IMR-90 (cell line): ENCODE measurements around the gene ST3GAL4. TPM values are rescaled to one million over a fixed set of nuclear protein-coding genes. Genes with fewer than 3 reads are reported as not detected.
A peak's percentile ranks its signal among the peaks of the same experiment; 100 is the strongest.

Experiments used
- ATAC-seq: fragments of 200-7000 bp; cut with Tn5 transposase; 2 replicates; pipeline ENCODE4 v1.9.1; 2020; ENCODE audit warnings: low read depth, mild to moderate bottlenecking, moderate library complexity
- BruUV-seq: library from RNA; stranded (reverse); fragments of 400-500 nt; replicated peaks from 2 replicates; lab custom pipeline; 2021; lab: Mats Ljungman, UMichigan
- CTCF ChIA-PET: fragments of 300-600 bp; formaldehyde crosslinking; extraction: SDS; loops from one replicate; lab custom pipeline; 2021; ENCODE audit warnings: antibody characterized with exemption; lab: Yijun Ruan, JAX
- POLR2A ChIA-PET: fragments of 300-600 bp; sonication (Branson Sonifier 250); formaldehyde crosslinking; loops from one replicate; lab custom pipeline; 2022; ENCODE audit warnings: antibody characterized with exemption; ENCODE audit not compliant: unreplicated experiment; lab: Charles Lee
- DNase-seq: peaks from one replicate; pipeline ENCODE4 v3.0.0; 2013
- H2AFZ ChIP-seq: replicated peaks from 2 replicates; pipeline ENCODE3; 2013; ENCODE audit warnings: low read length, mild to moderate bottlenecking; ENCODE audit not compliant: poor library complexity
- H2AK5ac ChIP-seq: 2 replicates; pipeline ENCODE4 v1.6.1; 2013; ENCODE audit warnings: low read depth, low read length, inconsistent platforms
- H2AK9ac ChIP-seq: replicated peaks from 2 replicates; pipeline ENCODE3; 2013; ENCODE audit warnings: mild to moderate bottlenecking, low read depth, low read length, moderate library complexity; ENCODE audit not compliant: poor library complexity
- H2BK120ac ChIP-seq: 2 replicates; pipeline ENCODE4 v1.6.1; 2013; ENCODE audit warnings: low read depth, low read length, inconsistent platforms
- H2BK15ac ChIP-seq: 3 replicates; pipeline ENCODE4 v1.6.1; 2013; ENCODE audit warnings: low read depth, low read length, inconsistent platforms
- H2BK20ac ChIP-seq: 2 replicates; pipeline ENCODE4 v1.6.1; 2013; ENCODE audit warnings: low read depth, mild to moderate bottlenecking, inconsistent platforms, low read length, moderate library complexity
- H2BK5ac ChIP-seq: 2 replicates; pipeline ENCODE4 v1.6.1; 2013; ENCODE audit warnings: mild to moderate bottlenecking, low read depth, low read length, inconsistent platforms; ENCODE audit not compliant: poor library complexity, severe bottlenecking
- H3K14ac ChIP-seq: replicated peaks from 2 replicates; pipeline ENCODE4 v1.6.1; 2013; ENCODE audit warnings: low read depth, low read length, inconsistent platforms
- H3K18ac ChIP-seq: 2 replicates; pipeline ENCODE4 v1.6.1; 2013; ENCODE audit warnings: low read depth, low read length, control low read depth
- H3K23ac ChIP-seq: 2 replicates; pipeline ENCODE4 v1.6.1; 2013; ENCODE audit warnings: low read depth, low read length, inconsistent platforms
- H3K27ac ChIP-seq: 2 replicates; pipeline ENCODE4 v1.5.1; 2013; ENCODE audit warnings: mild to moderate bottlenecking, control low read depth, low read length; ENCODE audit not compliant: insufficient read depth
- H3K27me3 ChIP-seq: 2 replicates; pipeline ENCODE4 v1.6.1; 2013; ENCODE audit warnings: low read length; ENCODE audit not compliant: control insufficient read depth, insufficient read depth
- H3K36me3 ChIP-seq: 2 replicates; pipeline ENCODE4 v1.6.1; 2013; ENCODE audit warnings: low read length, mixed read lengths; ENCODE audit not compliant: control insufficient read depth, insufficient read depth
- H3K4ac ChIP-seq: 2 replicates; pipeline ENCODE4 v1.6.1; 2013; ENCODE audit warnings: low read depth, low read length, inconsistent platforms
- H3K4me1 ChIP-seq: 2 replicates; pipeline ENCODE4 v1.6.1; 2013; ENCODE audit warnings: low read length, mixed read lengths; ENCODE audit not compliant: control insufficient read depth, insufficient read depth
- H3K4me2 ChIP-seq: 2 replicates; pipeline ENCODE4 v1.6.1; 2013; ENCODE audit warnings: low read depth, mild to moderate bottlenecking, control low read depth, low read length, moderate library complexity
- H3K4me3 ChIP-seq: 2 replicates; pipeline ENCODE4 v1.5.1; 2013; ENCODE audit warnings: low read depth, mild to moderate bottlenecking, control low read depth, low read length, moderate library complexity; ENCODE audit not compliant: insufficient read depth
- H3K56ac ChIP-seq: 2 replicates; pipeline ENCODE4 v1.6.1; 2013; ENCODE audit warnings: low read length, inconsistent platforms; ENCODE audit not compliant: insufficient read depth; ENCODE audit errors: extremely low read depth
- H3K79me1 ChIP-seq, 2 experiments: 2 replicates each; pipeline ENCODE4 v1.6.1; 2013; ENCODE audit warnings: low read length in 2 of 2, inconsistent platforms in 1 of 2, low read depth in 1 of 2
- H3K9ac ChIP-seq: 2 replicates; pipeline ENCODE4 v1.6.1; 2013; ENCODE audit warnings: low read depth, low read length, control low read depth
- H3K9me1 ChIP-seq: 2 replicates; pipeline ENCODE4 v1.6.1; 2013; ENCODE audit warnings: low read length, inconsistent platforms; ENCODE audit not compliant: insufficient read depth
- H3K9me3 ChIP-seq: 2 replicates; pipeline ENCODE4 v1.6.1; 2013; ENCODE audit warnings: low read length; ENCODE audit not compliant: control insufficient read depth, insufficient read depth
- H4K20me1 ChIP-seq: 2 replicates; pipeline ENCODE4 v1.6.1; 2013; ENCODE audit warnings: low read length, inconsistent platforms; ENCODE audit not compliant: insufficient read depth
- H4K5ac ChIP-seq: 2 replicates; pipeline ENCODE4 v1.6.1; 2013; ENCODE audit warnings: mild to moderate bottlenecking, low read depth, low read length, control low read depth
- H4K8ac ChIP-seq, 2 experiments: 2 replicates each; pipeline ENCODE4 v1.6.1; 2013; ENCODE audit warnings: low read depth in 2 of 2, low read length in 2 of 2, control low read depth in 1 of 2, inconsistent platforms in 1 of 2
- H4K91ac ChIP-seq: 2 replicates; pipeline ENCODE4 v1.6.1; 2013; ENCODE audit warnings: low read depth, low read length, inconsistent platforms; ENCODE audit not compliant: insufficient read depth
- BHLHE40 ChIP-seq: fragments of 150-350 bp; IDR thresholded peaks from 2 replicates; pipeline ENCODE4 v1.6.1; 2016; ENCODE audit warnings: mild to moderate bottlenecking, low read depth, low read length
- CEBPB ChIP-seq: IDR thresholded peaks from 2 replicates; pipeline ENCODE4 v1.6.1; 2012; ENCODE audit warnings: low read depth, low read length, improper control_type of control experiment
- CHD1 ChIP-seq: IDR thresholded peaks from 2 replicates; pipeline ENCODE4 v1.6.1; 2012; ENCODE audit warnings: low read depth, low read length, improper control_type of control experiment
- FOS ChIP-seq: fragments of 150-350 bp; IDR thresholded peaks from 2 replicates; pipeline ENCODE4 v1.6.1; 2016; ENCODE audit warnings: low read depth, low read length
- MAFK ChIP-seq: IDR thresholded peaks from 2 replicates; pipeline ENCODE4 v1.6.1; 2012; ENCODE audit warnings: low read depth, low read length, improper control_type of control experiment
- MAZ ChIP-seq: IDR thresholded peaks from 2 replicates; pipeline ENCODE4 v1.6.1; 2012; ENCODE audit warnings: low read depth, mild to moderate bottlenecking, low read length, improper control_type of control experiment, moderate library complexity, borderline replicate concordance
- NFE2L2 ChIP-seq: fragments of 150-350 bp; IDR thresholded peaks from 2 replicates; pipeline ENCODE4 v1.6.1; 2016; ENCODE audit warnings: low read depth, mild to moderate bottlenecking, low read length
- POLR2A ChIP-seq: IDR thresholded peaks from 2 replicates; pipeline ENCODE4 v1.6.1; 2012; ENCODE audit warnings: mild to moderate bottlenecking, low read depth, low read length
- RAD21 ChIP-seq: IDR thresholded peaks from 2 replicates; pipeline ENCODE4 v1.6.1; 2012; ENCODE audit warnings: low read length, improper control_type of control experiment
- RFX5 ChIP-seq: IDR thresholded peaks from 2 replicates; pipeline ENCODE4 v1.8.0; 2012; ENCODE audit warnings: low read depth, mild to moderate bottlenecking, low read length, moderate library complexity
- SMC3 ChIP-seq: fragments of 150-350 bp; IDR thresholded peaks from 2 replicates; pipeline ENCODE4 v1.6.1; 2016; ENCODE audit warnings: low read depth, mild to moderate bottlenecking, antibody characterized with exemption, low read length, moderate library complexity
- WGBS, 2 experiments: methylation state at CpG; one replicate each; pipeline versions ENCODE4 v1.1.5 to v1.1.7; 2013; ENCODE audit warnings: missing lambda C conversion rate in 2 of 2; ENCODE audit not compliant: insufficient read length in 1 of 2; ENCODE audit errors: extremely low coverage in 2 of 2; 5-methylcytosine and 5-hydroxymethylcytosine counted together
- dilution Hi-C: fragments of 300-500 bp; cut with HindIII; formaldehyde crosslinking; loops from one replicate; pipeline ENCODE4 v1.14.3; 2018; ENCODE audit warnings: low sequenced_read_pairs; ENCODE audit not compliant: unreplicated experiment
- in situ Hi-C: fragments of 300-500 bp; cut with MboI; formaldehyde crosslinking; loops from 3 replicates; pipeline ENCODE4 v1.14.3; 2019; ENCODE audit warnings: low sequenced_read_pairs, inconsistent platforms, mixed read lengths
- intact Hi-C: fragments of 100-400 bp; cut with micrococcal nuclease; formaldehyde crosslinking; loops from 2 replicates; pipeline ENCODE4 v1.10.0; 2022
- polyA plus RNA-seq, 3 experiments: library from polyadenylated mRNA; depleted of rRNA; stranded (reverse); fragments of >200 nt; gene quantifications; 2 replicates each; pipeline ENCODE4 v1.2.3, GENCODE V29; 2012; ENCODE audit warnings: low replicate concordance in 1 of 3
- total RNA-seq: library from RNA; depleted of rRNA; stranded (reverse); fragments of >200 nt; gene quantifications from 2 replicates; pipeline ENCODE4 v1.2.3, GENCODE V29; 2012
- TF ChIP-seq, protein P1 (sequence below): conservative IDR thresholded peaks from 2 replicates; pipeline ENCODE4 v1.5.1; 2012; ENCODE audit warnings: mild to moderate bottlenecking, low read depth, low read length, improper control_type of control experiment
- TF ChIP-seq, protein P2 (sequence below): fragments of 150-350 bp; IDR thresholded peaks from 2 replicates; pipeline ENCODE4 v1.6.1; 2016; ENCODE audit warnings: low read depth, mild to moderate bottlenecking, low read length, moderate library complexity, borderline replicate concordance

The ST3GAL4 gene
- total and polyA plus RNA-seq, 2 of the 4 experiments (the other 2 are of a cell fraction): 17.0 to 19.7 TPM

DNA sequence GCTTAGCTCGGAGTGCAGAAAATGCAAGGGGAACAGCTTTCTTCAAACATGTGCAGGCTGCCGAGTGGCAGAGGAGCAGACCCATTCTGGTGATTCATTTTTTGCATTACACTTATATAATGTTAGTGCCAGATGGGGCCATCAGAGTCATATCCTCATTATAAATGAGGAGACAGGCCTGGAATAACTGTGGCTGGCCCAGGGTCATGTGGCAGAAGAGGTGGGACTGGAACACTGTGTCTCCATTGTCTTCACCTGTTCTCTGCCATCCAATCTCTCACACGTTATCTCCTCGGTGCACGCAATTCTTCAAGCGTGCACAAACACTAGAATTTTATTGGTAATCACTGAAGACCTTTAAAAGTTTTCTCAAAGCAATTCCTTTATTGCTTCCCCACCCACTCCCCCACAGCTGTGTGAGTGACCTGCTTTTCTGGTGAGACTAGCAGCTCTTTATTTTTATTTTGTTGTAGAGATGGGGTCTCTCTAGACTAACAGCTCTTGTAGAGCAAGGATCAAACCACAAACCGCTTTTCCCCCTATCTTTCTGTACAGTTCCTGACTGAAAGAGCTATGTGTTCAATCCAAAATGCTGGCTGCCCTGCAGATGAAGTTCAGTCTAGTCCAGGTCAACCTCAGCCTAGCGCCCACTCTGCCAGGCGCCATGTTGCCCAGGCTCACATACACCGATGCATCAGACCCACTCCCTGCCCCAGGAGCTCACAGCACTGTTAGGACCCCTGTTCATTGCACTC, 75.3 kb downstream of the ST3GAL4 start:
- Histone ChIP-seq H4K91ac (peak overlapping the region; percentile 99), H2AK9ac (peak overlapping the region; percentile 90), H3K4ac (no peak overlapping the region), H3K4me1 (peaks cover 12% of the 10 kb centered on the region), H3K4me2 (no peak overlapping the region), H2BK120ac (peak overlapping the region; percentile 85), H3K9ac (no peak overlapping the region), H4K5ac (no peak overlapping the region), H3K9me1 (peaks cover 17% of the 10 kb centered on the region), H3K27me3 (no peaks in the 10 kb centered on the region), H3K14ac (no peak overlapping the region), H2BK20ac (peak overlapping the region; percentile 59; the same call in 1 of the 2 replicates), H3K27ac (no peak overlapping the region), H3K9me3 (no peaks in the 10 kb centered on the region), H2BK5ac (no peak overlapping the region), H4K20me1 (no peaks in the 10 kb centered on the region), H2AFZ (no peak overlapping the region), H3K18ac (no peak overlapping the region), H3K56ac (no peak overlapping the region), H3K4me3 (no peak overlapping the region), H4K8ac (peak overlapping the region; percentile 44 to 94; a peak in 3 of 4 replicates), H3K79me1 (no peaks in the 10 kb centered on the region), H2BK15ac (peak overlapping the region; percentile 83; the same call in 2 of the 3 replicates), H2AK5ac (peak overlapping the region; percentile 86; the same call in 1 of the 2 replicates), H3K36me3 (no peaks in the 10 kb centered on the region), H3K23ac (no peak overlapping the region)
- WGBS, 2 experiments: 93% methylated on average over 3 of the region's 10 CpGs; no CpG with 5 or more reads in 1 of the 2 experiments
- BruUV-seq: no TSS peak
- no peak for ATAC-seq
- TF ChIP-seq NFE2L2 (no peak), POLR2A (no peak), BHLHE40 (no peak), RFX5 (no peak), CHD1 (no peak), RAD21 (no peak), SMC3 (no peak), MAZ (no peak), FOS (no peak), CEBPB (no peak), MAFK (no peak)
- TF ChIP-seq, protein P1, sequence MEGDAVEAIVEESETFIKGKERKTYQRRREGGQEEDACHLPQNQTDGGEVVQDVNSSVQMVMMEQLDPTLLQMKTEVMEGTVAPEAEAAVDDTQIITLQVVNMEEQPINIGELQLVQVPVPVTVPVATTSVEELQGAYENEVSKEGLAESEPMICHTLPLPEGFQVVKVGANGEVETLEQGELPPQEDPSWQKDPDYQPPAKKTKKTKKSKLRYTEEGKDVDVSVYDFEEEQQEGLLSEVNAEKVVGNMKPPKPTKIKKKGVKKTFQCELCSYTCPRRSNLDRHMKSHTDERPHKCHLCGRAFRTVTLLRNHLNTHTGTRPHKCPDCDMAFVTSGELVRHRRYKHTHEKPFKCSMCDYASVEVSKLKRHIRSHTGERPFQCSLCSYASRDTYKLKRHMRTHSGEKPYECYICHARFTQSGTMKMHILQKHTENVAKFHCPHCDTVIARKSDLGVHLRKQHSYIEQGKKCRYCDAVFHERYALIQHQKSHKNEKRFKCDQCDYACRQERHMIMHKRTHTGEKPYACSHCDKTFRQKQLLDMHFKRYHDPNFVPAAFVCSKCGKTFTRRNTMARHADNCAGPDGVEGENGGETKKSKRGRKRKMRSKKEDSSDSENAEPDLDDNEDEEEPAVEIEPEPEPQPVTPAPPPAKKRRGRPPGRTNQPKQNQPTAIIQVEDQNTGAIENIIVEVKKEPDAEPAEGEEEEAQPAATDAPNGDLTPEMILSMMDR: no peak
- TF ChIP-seq, protein P2, sequence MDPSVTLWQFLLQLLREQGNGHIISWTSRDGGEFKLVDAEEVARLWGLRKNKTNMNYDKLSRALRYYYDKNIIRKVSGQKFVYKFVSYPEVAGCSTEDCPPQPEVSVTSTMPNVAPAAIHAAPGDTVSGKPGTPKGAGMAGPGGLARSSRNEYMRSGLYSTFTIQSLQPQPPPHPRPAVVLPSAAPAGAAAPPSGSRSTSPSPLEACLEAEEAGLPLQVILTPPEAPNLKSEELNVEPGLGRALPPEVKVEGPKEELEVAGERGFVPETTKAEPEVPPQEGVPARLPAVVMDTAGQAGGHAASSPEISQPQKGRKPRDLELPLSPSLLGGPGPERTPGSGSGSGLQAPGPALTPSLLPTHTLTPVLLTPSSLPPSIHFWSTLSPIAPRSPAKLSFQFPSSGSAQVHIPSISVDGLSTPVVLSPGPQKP: no peak
- CTCF ChIA-PET: interaction anchor here (1.1 to 3.5 kb wide), 4 partner anchors 10 to 120 kb away, joined by 3 to 14 read pairs (median 8); no protein-coding TSS in a partner anchor
- in situ Hi-C loops: loop anchor here (25.0 kb wide), 2 partner anchors 557 to 1607 kb away; no protein-coding TSS in a partner anchor
- dilution Hi-C loops: no loop called here
- intact Hi-C loops: no loop called here
- peak; percentile 6 for DNase-seq
- POLR2A ChIA-PET: no interaction called here
